ENCODE measurements around the gene SHISA7.
"Not testable (repeated sequence)": the region's sequence is repeated elsewhere in the genome, so short reads cannot be mapped to it uniquely, and the experiment has no call there.

Gene SHISA7

GRCh38 chr19:55418185-55418584 is 24.9 kb downstream of the SHISA7 start:
- peak; percentile 57 to 62 for DNase-seq (ENCODE audit: low read depth in 2 of 2)

GRCh38 chr19:55410168-55410567 is 32.9 kb downstream of the SHISA7 start:
- no peak for DNase-seq (ENCODE audit: low read depth in 2 of 2)

- not testable (repeated sequence) for DNase-seq (ENCODE audit: low read depth in 2 of 2)
Observed at GRCh38 chr19:55409179-55409578, 33.9 kb downstream of the SHISA7 start.

- no peak for DNase-seq (ENCODE audit: low read depth in 2 of 2)
Observed at GRCh38 chr19:55408533-55408872, 34.6 kb downstream of the SHISA7 start.

GRCh38 chr19:55407800-55408532 is 35.1 kb downstream of the SHISA7 start:
- DNase-seq (ENCODE audit: low read depth in 2 of 2) = peak; percentile 99

- DNase-seq (ENCODE audit: low read depth in 2 of 2) = not testable (repeated sequence)
Observed at GRCh38 chr19:55407550-55407799, 35.6 kb downstream of the SHISA7 start, which contains the start of gene UBE2S. Gene UBE2S (minus strand): TSS chr19:55407788. CDS start chr19:55407589, 199 bp downstream.

GRCh38 chr19:55406826-55407549 is 36.1 kb downstream of the SHISA7 start:
- no peak for DNase-seq (ENCODE audit: low read depth in 2 of 2)

GRCh38 chr19:55406091-55406825 is 36.8 kb downstream of the SHISA7 start:
- no peak for DNase-seq (ENCODE audit: low read depth in 2 of 2)

GRCh38 chr19:55405638-55406037 is 37.5 kb downstream of the SHISA7 start:
- no peak for DNase-seq (ENCODE audit: low read depth in 2 of 2)

- DNase-seq (ENCODE audit: low read depth in 2 of 2) = no peak
Observed at GRCh38 chr19:55402509-55402908, 40.6 kb downstream of the SHISA7 start.

- DNase-seq (ENCODE audit: low read depth in 2 of 2) = not testable (repeated sequence)
Observed at GRCh38 chr19:55401390-55401789, 41.7 kb downstream of the SHISA7 start.

- DNase-seq (ENCODE audit: low read depth in 2 of 2) = no peak
Observed at GRCh38 chr19:55400281-55401087, 42.6 kb downstream of the SHISA7 start.

- DNase-seq (ENCODE audit: low read depth in 2 of 2) = no peak
Observed at GRCh38 chr19:55398200-55398925, 44.7 kb downstream of the SHISA7 start.

GRCh38 chr19:55392820-55393761 is 50.0 kb downstream of the SHISA7 start:
- DNase-seq (ENCODE audit: low read depth in 2 of 2) = no peak

GRCh38 chr19:55391702-55392615 is 51.1 kb downstream of the SHISA7 start:
- DNase-seq (ENCODE audit: low read depth in 2 of 2) = no peak

GRCh38 chr19:55391191-55391670 is 51.9 kb downstream of the SHISA7 start:
- DNase-seq (ENCODE audit: low read depth in 2 of 2) = no peak

- DNase-seq (ENCODE audit: low read depth in 2 of 2) = no peak
Observed at GRCh38 chr19:55390461-55390880, 52.6 kb downstream of the SHISA7 start.

- DNase-seq (ENCODE audit: low read depth in 2 of 2) = no peak
Observed at GRCh38 chr19:55389386-55390317, 53.4 kb downstream of the SHISA7 start.
